OCI-LY1 (cell line): ENCODE data around the gene CKS2.

Experiments used
- H2AFZ ChIP-seq: fragments of 200-600 bp; sonication (generic), shearing (Covaris generic); 2 replicates; pipeline ENCODE4 v1.6.0; 2014; ENCODE audit warnings: antibody characterized with exemption, mild to moderate bottlenecking, low read length
- H3F3A ChIP-seq: fragments of 200-600 bp; sonication (generic), shearing (Covaris generic); 2 replicates; pipeline ENCODE4 v1.6.0; 2014; ENCODE audit warnings: mild to moderate bottlenecking, antibody characterized with exemption, low read length, moderate library complexity; ENCODE audit not compliant: insufficient read depth
- H3K27ac ChIP-seq: fragments of 200-600 bp; sonication (generic); 2 replicates; pipeline ENCODE4 v1.5.1; 2014; ENCODE audit warnings: low read length, mixed run types, mild to moderate bottlenecking, low read depth; ENCODE audit not compliant: poor library complexity, severe bottlenecking
- H3K27me3 ChIP-seq: fragments of 200-600 bp; sonication (generic); 2 replicates; pipeline ENCODE4 v1.6.0; 2014; ENCODE audit warnings: antibody characterized with exemption, mild to moderate bottlenecking, low read length, moderate library complexity; ENCODE audit not compliant: insufficient read depth
- H3K36me3 ChIP-seq: fragments of 200-600 bp; sonication (generic); 2 replicates; pipeline ENCODE4 v1.6.1; 2014; ENCODE audit warnings: mild to moderate bottlenecking, antibody characterized with exemption, low read length, moderate library complexity, mixed read lengths; ENCODE audit not compliant: insufficient read depth
- H3K4me1 ChIP-seq: fragments of 200-600 bp; sonication (generic); 2 replicates; pipeline ENCODE4 v1.5.1; 2014; ENCODE audit warnings: mild to moderate bottlenecking, low read length, moderate library complexity; ENCODE audit not compliant: insufficient read depth, severe bottlenecking
- H3K4me2 ChIP-seq: fragments of 200-600 bp; sonication (generic), shearing (Covaris generic); 2 replicates; pipeline ENCODE4 v1.6.1; 2014; ENCODE audit warnings: low read length
- H3K4me3 ChIP-seq: fragments of 200-600 bp; sonication (generic); 2 replicates; pipeline ENCODE4 v1.5.1; 2014; ENCODE audit warnings: low read length, low read depth, mild to moderate bottlenecking, mixed read lengths; ENCODE audit not compliant: poor library complexity, severe bottlenecking
- H3K79me2 ChIP-seq: fragments of 200-600 bp; shearing (Covaris generic); 2 replicates; pipeline ENCODE4 v1.6.1; 2016; ENCODE audit warnings: mixed run types, low read length, mixed read lengths; ENCODE audit not compliant: insufficient read depth
- H3K9ac ChIP-seq: fragments of 200-600 bp; sonication (generic), shearing (Covaris generic); 2 replicates; pipeline ENCODE4 v1.6.1; 2014; ENCODE audit warnings: mild to moderate bottlenecking, low read length, mixed read lengths
- H3K9me2 ChIP-seq: fragments of 200-600 bp; sonication (generic), shearing (Covaris generic); 2 replicates; pipeline ENCODE4 v1.6.1; 2014; ENCODE audit warnings: low read depth, mild to moderate bottlenecking, low read length, mixed read lengths
- H3K9me3 ChIP-seq: fragments of 200-600 bp; shearing (Covaris generic); 2 replicates; pipeline ENCODE4 v1.6.1; 2014; ENCODE audit warnings: low read length, mixed read lengths
- H4K20me1 ChIP-seq: fragments of 200-600 bp; sonication (generic), shearing (Covaris generic); 2 replicates; pipeline ENCODE4 v1.6.0; 2016; ENCODE audit warnings: mild to moderate bottlenecking, low read length; ENCODE audit not compliant: insufficient read depth
- CTCF ChIP-seq: fragments of 200-600 bp; sonication (generic), shearing (Covaris generic); IDR thresholded peaks from 2 replicates; pipeline ENCODE4 v1.5.1; 2017; ENCODE audit warnings: mild to moderate bottlenecking, antibody characterized with exemption, low read length, moderate library complexity, mixed read lengths
- EZH2 ChIP-seq: fragments of 200-600 bp; sonication (generic), shearing (Covaris generic); IDR thresholded peaks from 2 replicates; pipeline ENCODE4 v1.8.0; 2017; ENCODE audit warnings: borderline replicate concordance, mixed run types, mild to moderate bottlenecking, antibody characterized with exemption, low read length, moderate library complexity, mixed read lengths

CKS2 gene

DNA sequence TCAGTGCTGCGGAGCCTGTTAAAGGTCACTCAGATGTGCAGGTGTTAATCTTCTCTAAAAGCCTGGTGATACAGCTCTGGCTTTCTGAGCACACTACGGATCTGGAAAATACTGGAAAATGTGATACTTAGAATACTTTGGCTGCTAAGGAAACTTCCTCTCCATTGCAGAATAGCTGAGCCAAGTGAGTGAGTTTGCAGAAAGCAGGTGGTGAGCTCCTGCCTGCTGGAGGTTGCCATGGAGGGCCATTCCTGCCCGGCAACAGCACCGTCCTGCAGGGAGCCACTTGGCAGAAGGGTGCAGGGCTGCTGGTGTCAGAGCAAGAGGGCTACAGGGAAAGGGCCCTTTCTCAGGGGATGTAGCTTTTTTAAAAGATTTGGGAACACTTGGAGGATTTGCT is 48.0 kb downstream of the CKS2 start:
- Histone ChIP-seq H3K4me2 (no peak overlapping the region), H3K4me3 (no peak overlapping the region), H3F3A (no peaks in the 10 kb centered on the region), H3K36me3 (peaks cover 77% of the 10 kb centered on the region), H3K9me2 (no peaks in the 10 kb centered on the region), H2AFZ (no peak overlapping the region), H3K4me1 (no peaks in the 10 kb centered on the region), H3K27ac (no peak overlapping the region), H4K20me1 (no peaks in the 10 kb centered on the region), H3K9me3 (no peaks in the 10 kb centered on the region), H3K9ac (no peak overlapping the region), H3K79me2 (no peaks in the 10 kb centered on the region), H3K27me3 (no peaks in the 10 kb centered on the region)
- TF ChIP-seq CTCF = no peak
- TF ChIP-seq EZH2 = no peak

GRCh38 chr9:89359751-89360261 is 48.8 kb downstream of the CKS2 start:
- Histone ChIP-seq H2AFZ (no peak overlapping the region), H3K9ac (no peak overlapping the region), H3K4me1 (no peaks in the 10 kb centered on the region), H3K27ac (no peak overlapping the region), H3K4me3 (no peak overlapping the region), H3K79me2 (no peaks in the 10 kb centered on the region), H3K27me3 (no peaks in the 10 kb centered on the region), H3K9me2 (no peaks in the 10 kb centered on the region), H3K9me3 (no peaks in the 10 kb centered on the region), H3K36me3 (peaks cover 69% of the 10 kb centered on the region), H3F3A (no peaks in the 10 kb centered on the region), H4K20me1 (no peaks in the 10 kb centered on the region), H3K4me2 (no peak overlapping the region)
- TF ChIP-seq EZH2 = no peak
- no peak for TF ChIP-seq CTCF

DNA sequence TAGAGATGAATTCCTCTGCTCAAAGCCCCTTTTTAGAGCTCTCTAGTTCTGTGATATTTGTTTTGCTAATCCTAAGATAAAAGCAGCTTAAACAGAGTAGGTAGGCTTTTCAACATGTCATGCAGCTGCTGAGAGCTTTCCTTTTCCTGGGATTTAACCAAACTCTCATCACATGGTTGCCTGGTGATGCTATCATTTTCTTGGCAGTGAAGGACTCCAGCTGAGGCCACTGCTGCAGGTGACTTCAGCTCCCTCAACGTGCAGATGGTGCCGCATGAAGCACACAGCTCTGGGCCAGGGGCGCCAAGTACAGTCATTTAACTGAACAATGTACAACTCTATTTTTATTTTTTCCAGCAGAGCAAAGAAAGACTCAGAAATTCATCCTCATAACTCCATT is 49.5 kb downstream of the CKS2 start:
- no peak overlapping the region for H3K27ac ChIP-seq
- H3K36me3 ChIP-seq = peaks cover 62% of the 10 kb centered on the region
- no peak for TF ChIP-seq CTCF
- no peak for TF ChIP-seq EZH2

More for the DNA sequence above, 49.5 kb downstream of the CKS2 start:
- no peaks in the 10 kb centered on the region for H3K4me1 ChIP-seq
- H3K4me2 ChIP-seq = no peak overlapping the region
- no peaks in the 10 kb centered on the region for H3K27me3 ChIP-seq
- H3K9me3 ChIP-seq = no peaks in the 10 kb centered on the region
- no peak overlapping the region for H3K4me3 ChIP-seq
- H3K9me2 ChIP-seq = no peaks in the 10 kb centered on the region
- no peak overlapping the region for H3K9ac ChIP-seq
- no peaks in the 10 kb centered on the region for H4K20me1 ChIP-seq
- no peaks in the 10 kb centered on the region for H3K79me2 ChIP-seq
- H2AFZ ChIP-seq = no peak overlapping the region
- H3F3A ChIP-seq = no peaks in the 10 kb centered on the region
